ENCODE measurements around the gene SVIL.
"Not testable (repeated sequence)": the region's sequence is repeated elsewhere in the genome, so short reads cannot be mapped to it uniquely, and the experiment has no call there.

SVIL gene

GRCh38 chr10:29619241-29619669, 15.5 kb downstream of the SVIL start:
- no peak for DNase-seq

- no peak for DNase-seq
Observed at GRCh38 chr10:29618341-29619171, 16.2 kb downstream of the SVIL start.

GRCh38 chr10:29617880-29618340, 16.9 kb downstream of the SVIL start:
- DNase-seq: no peak

GRCh38 chr10:29616542-29616941, 18.2 kb downstream of the SVIL start:
- no peak for DNase-seq

GRCh38 chr10:29615195-29615594, 19.6 kb downstream of the SVIL start:
- no peak for DNase-seq

- not testable (repeated sequence) for DNase-seq
Observed at GRCh38 chr10:29614289-29614688, 20.5 kb downstream of the SVIL start.

GRCh38 chr10:29613791-29614190, 21.0 kb downstream of the SVIL start:
- DNase-seq: no peak

GRCh38 chr10:29613196-29613595, 21.6 kb downstream of the SVIL start:
- DNase-seq: no peak

- no peak for DNase-seq
Observed at GRCh38 chr10:29612657-29613056, 22.1 kb downstream of the SVIL start.

GRCh38 chr10:29611781-29612381, 22.9 kb downstream of the SVIL start:
- no peak for DNase-seq

GRCh38 chr10:29610876-29611647, 23.7 kb downstream of the SVIL start:
- no peak for DNase-seq

GRCh38 chr10:29610331-29610730, 24.4 kb downstream of the SVIL start:
- DNase-seq: not testable (repeated sequence)

- DNase-seq: no peak
Observed at GRCh38 chr10:29609696-29610095, 25.1 kb downstream of the SVIL start.

- DNase-seq: no peak
Observed at GRCh38 chr10:29608476-29609301, 26.1 kb downstream of the SVIL start.

- DNase-seq: no peak
Observed at GRCh38 chr10:29608062-29608461, 26.7 kb downstream of the SVIL start.

- no peak for DNase-seq
Observed at GRCh38 chr10:29607576-29607975, 27.2 kb downstream of the SVIL start.

- not testable (repeated sequence) for DNase-seq
Observed at GRCh38 chr10:29606693-29607092, 28.1 kb downstream of the SVIL start.

- no peak for DNase-seq
Observed at GRCh38 chr10:29604291-29604825, 30.4 kb downstream of the SVIL start.

- no peak for DNase-seq
Observed at GRCh38 chr10:29603223-29603896, 31.4 kb downstream of the SVIL start.

GRCh38 chr10:29600821-29601220, 34.0 kb downstream of the SVIL start:
- no peak for DNase-seq

GRCh38 chr10:29600067-29600466, 34.7 kb downstream of the SVIL start:
- no peak for DNase-seq

GRCh38 chr10:29598851-29599311, 35.9 kb downstream of the SVIL start:
- DNase-seq: no peak

All from activated CD8-positive, alpha-beta memory T cell treated with anti-CD3 and anti-CD28 coated beads, Interleukin-2, amount 50 U/mL, for 4 hours (primary cell).